ENCODE measurements around the gene APOB. TPM values are rescaled to one million over a fixed set of nuclear protein-coding genes. Genes with fewer than 3 reads are reported as not detected.
"Not testable (repeated sequence)": the region's sequence is repeated elsewhere in the genome, so short reads cannot be mapped to it uniquely, and the experiment has no call there.

The APOB gene
- total RNA-seq, 1 experiment from 2014 or later, result 0.05 TPM

DNA sequence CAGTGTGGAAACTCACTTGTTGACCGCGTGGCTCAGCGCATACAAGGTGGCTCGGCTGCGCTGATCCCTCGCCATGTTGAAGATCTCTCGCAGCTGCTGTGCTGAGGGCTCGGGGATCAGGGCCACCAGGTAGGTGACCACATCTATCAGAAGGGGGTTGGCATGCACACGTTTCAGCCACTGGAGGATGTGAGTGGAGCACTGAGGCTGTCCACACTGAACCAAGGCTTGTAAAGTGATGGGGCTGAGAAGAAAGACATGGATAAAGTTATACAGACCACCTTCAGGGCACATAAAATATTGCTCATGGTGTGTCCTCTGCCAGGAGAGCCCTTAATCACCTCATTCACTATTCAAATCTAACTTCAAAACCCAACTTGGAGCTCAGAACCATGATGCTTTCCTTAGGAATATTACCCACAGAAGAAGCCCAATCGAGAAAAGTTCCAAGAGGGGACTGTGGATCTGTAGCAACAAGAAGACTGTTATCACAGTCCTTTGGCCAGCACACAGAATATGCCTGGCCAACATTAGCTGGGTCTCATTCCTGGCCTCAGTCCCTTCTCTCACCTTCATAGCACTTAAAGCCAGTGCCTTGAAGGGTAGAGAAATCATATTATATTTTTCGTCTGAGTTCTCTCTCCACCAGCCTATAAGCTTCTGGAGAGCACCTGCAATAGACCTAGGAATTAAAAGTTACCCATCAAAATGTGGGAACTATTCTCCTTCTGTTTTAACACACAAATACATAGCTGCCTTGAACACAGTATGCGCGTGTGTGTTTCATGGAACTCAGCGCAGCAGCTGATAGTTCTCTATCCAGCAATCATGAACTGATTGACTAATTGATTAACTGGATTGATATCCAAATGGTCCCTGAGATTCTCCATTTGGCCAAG, 11.3 kb downstream of the APOB start:
- no TSS peak for BruUV-seq (replicated peaks)
- intact Hi-C loops (cut with micrococcal nuclease; ENCODE audit: unreplicated experiment), result no loop called here
- H3K4me1 Mint-ChIP-seq (ENCODE audit: low read depth, unreplicated experiment), result no peaks in the 10 kb centered on the region
- H3K9me3 Mint-ChIP-seq (ENCODE audit: low read depth, unreplicated experiment), result peaks cover 2% of the 10 kb centered on the region
- TF ChIP-seq CTCF (IDR thresholded peaks at IDR 0.05; ENCODE audit: unreplicated experiment), result no peak
- no peak overlapping the region for H3K27ac Mint-ChIP-seq (ENCODE audit: unreplicated experiment)
- peaks cover 77% of the 10 kb centered on the region for H3K27me3 Mint-ChIP-seq (ENCODE audit: unreplicated experiment)
- DNase-seq, result no peak
- no peaks in the 10 kb centered on the region for H3K36me3 Mint-ChIP-seq (ENCODE audit: insufficient read depth, unreplicated experiment)
- no peak overlapping the region for H3K4me3 Mint-ChIP-seq (ENCODE audit: low read depth, unreplicated experiment)
- CTCF ChIA-PET, result no interaction called here

DNA sequence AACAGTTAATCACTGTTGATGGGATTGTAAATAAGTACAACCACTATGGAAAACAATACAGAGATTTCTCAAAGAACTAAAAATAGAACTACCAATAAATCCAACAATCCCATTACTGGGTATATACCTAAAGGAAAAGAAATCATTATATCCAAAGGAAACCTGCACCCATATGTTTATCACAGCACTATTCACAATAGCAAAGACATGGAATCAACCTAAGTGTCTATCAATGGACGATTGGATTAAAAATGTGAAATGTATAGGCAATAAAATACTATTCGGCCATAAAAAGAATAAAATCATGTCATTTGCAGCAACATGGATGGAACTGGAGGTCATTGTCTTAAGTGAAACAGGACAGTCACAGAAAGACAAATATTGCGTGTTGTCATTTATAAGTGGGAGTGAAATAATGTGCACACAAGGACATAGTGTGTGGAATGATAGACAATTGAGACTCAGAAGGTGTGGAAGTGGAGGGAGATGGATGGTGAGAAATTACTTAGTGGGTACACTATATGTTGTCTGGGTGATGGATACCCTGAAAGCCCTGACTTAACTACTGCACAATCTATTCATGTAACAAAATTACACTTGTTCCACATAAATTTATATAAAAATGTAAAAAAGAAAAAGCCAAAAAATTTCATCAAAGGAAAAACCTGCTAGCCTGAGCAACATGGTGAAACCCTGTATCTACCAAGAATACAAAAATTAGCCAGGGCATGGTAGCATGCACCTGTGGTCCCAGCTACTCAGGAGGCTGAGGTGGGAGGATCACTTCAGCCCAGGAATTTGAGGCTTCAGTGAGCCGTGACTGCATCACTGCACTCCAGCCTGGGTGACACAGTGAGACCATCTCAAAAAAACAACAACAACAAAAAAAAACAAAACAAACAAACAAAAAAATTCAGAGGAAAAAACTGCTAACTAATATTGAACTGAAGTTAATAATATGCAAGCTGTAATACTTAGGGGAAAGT, 12.6 kb downstream of the APOB start:
- intact Hi-C loops (cut with micrococcal nuclease; ENCODE audit: unreplicated experiment), result no loop called here
- CTCF ChIA-PET, result no interaction called here
- no peak overlapping the region for H3K4me3 Mint-ChIP-seq (ENCODE audit: low read depth, unreplicated experiment)
- H3K4me1 Mint-ChIP-seq (ENCODE audit: low read depth, unreplicated experiment), result no peaks in the 10 kb centered on the region
- H3K9me3 Mint-ChIP-seq (ENCODE audit: low read depth, unreplicated experiment), result peaks cover 2% of the 10 kb centered on the region
- TF ChIP-seq CTCF (IDR thresholded peaks at IDR 0.05; ENCODE audit: unreplicated experiment), result no peak
- no peak overlapping the region for H3K27ac Mint-ChIP-seq (ENCODE audit: unreplicated experiment)
- peaks cover 65% of the 10 kb centered on the region for H3K27me3 Mint-ChIP-seq (ENCODE audit: unreplicated experiment)
- no peak for DNase-seq
- H3K36me3 Mint-ChIP-seq (ENCODE audit: insufficient read depth, unreplicated experiment), result no peaks in the 10 kb centered on the region
- no TSS peak for BruUV-seq (replicated peaks)

- H3K36me3 Mint-ChIP-seq (ENCODE audit: insufficient read depth, unreplicated experiment), result no peaks in the 10 kb centered on the region
- intact Hi-C loops (cut with micrococcal nuclease; ENCODE audit: unreplicated experiment), result no loop called here
- CTCF ChIA-PET, result no interaction called here
Measured at GRCh38 chr2:21029519-21029918, 14.4 kb downstream of the APOB start.

DNA sequence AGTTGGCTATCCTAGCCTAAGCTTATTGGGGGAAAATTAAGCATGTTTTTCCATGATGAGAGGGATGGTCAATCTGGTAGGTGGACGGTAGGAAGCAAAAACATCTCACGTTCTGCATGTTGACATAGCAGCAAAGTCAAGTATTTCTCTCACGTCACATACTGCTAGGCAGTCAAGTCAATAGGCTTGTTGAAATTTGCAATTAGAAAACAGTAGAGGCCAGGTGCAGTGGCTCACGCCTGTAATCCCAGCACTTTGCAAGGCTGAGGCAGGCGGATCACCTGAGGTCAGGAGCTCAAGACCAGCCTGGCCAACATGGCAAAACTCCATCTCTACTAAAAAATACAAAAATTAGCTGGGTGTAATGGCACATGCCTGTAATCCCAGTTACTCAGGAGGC, 14.9 kb downstream of the APOB start:
- H3K4me3 Mint-ChIP-seq (ENCODE audit: low read depth, unreplicated experiment); CTCF ChIA-PET; BruUV-seq (replicated peaks); DNase-seq; H3K36me3 Mint-ChIP-seq (ENCODE audit: insufficient read depth, unreplicated experiment); H3K4me1 Mint-ChIP-seq (ENCODE audit: low read depth, unreplicated experiment); H3K27ac Mint-ChIP-seq (ENCODE audit: unreplicated experiment); intact Hi-C loops (cut with micrococcal nuclease; ENCODE audit: unreplicated experiment); H3K9me3 Mint-ChIP-seq (ENCODE audit: low read depth, unreplicated experiment): not testable (repeated sequence)
- peaks cover 42% of the 10 kb centered on the region for H3K27me3 Mint-ChIP-seq (ENCODE audit: unreplicated experiment)

More at GRCh38 chr2:21029519-21029918, 14.4 kb downstream of the APOB start:
- no peak overlapping the region for H3K4me3 Mint-ChIP-seq (ENCODE audit: low read depth, unreplicated experiment)
- no peak for DNase-seq
- peaks cover 47% of the 10 kb centered on the region for H3K27me3 Mint-ChIP-seq (ENCODE audit: unreplicated experiment)
- H3K9me3 Mint-ChIP-seq (ENCODE audit: low read depth, unreplicated experiment), result no peaks in the 10 kb centered on the region
- no peaks in the 10 kb centered on the region for H3K4me1 Mint-ChIP-seq (ENCODE audit: low read depth, unreplicated experiment)
- TF ChIP-seq CTCF (IDR thresholded peaks at IDR 0.05; ENCODE audit: unreplicated experiment), result no peak
- BruUV-seq (replicated peaks), result no TSS peak
- no peak overlapping the region for H3K27ac Mint-ChIP-seq (ENCODE audit: unreplicated experiment)
